Muscle of leg (tissue), 11 donors: Measurements from ENCODE around the gene PARD6G. TPM values are rescaled to one million over a fixed set of nuclear protein-coding genes. Genes with fewer than 3 reads are reported as not detected.

Experiments used
- DNase-seq: peaks from one replicate; pipeline ENCODE4 v3.0.0; 2013
- H3K27ac ChIP-seq: one replicate; pipeline ENCODE4 v1.5.1; 2013; ENCODE audit warnings: mild to moderate bottlenecking, low read length, control low read depth
- H3K27me3 ChIP-seq: one replicate; pipeline ENCODE4 v1.6.1; 2013; ENCODE audit warnings: low read length; ENCODE audit not compliant: control insufficient read depth, insufficient read depth
- H3K36me3 ChIP-seq: one replicate; pipeline ENCODE4 v1.6.1; 2013; ENCODE audit warnings: low read length; ENCODE audit not compliant: control insufficient read depth, insufficient read depth
- H3K4me1 ChIP-seq: one replicate; pipeline ENCODE4 v1.6.1; 2013; ENCODE audit warnings: low read length; ENCODE audit not compliant: control insufficient read depth, insufficient read depth
- H3K4me3 ChIP-seq: one replicate; pipeline ENCODE4 v1.5.1; 2013; ENCODE audit warnings: low read length, control low read depth
- H3K9me3 ChIP-seq: replicated peaks from 2 replicates; pipeline ENCODE4 v1.6.1; 2013; ENCODE audit warnings: low read depth, low read length; ENCODE audit not compliant: control insufficient read depth
- whole genome bisulfite sequencing: methylation state at CpG from one replicate; pipeline ENCODE4 v1.1.5; 2013; ENCODE audit warnings: missing lambda C conversion rate; ENCODE audit not compliant: insufficient coverage; 5-methylcytosine and 5-hydroxymethylcytosine counted together
- polyA plus RNA-seq, 8 donors: library from polyadenylated mRNA; unstranded; fragments of 120-200 nt; gene quantifications; one replicate each; pipeline versions ENCODE4 v1.2.1 to v1.2.3, GENCODE V29; 2013; ENCODE audit warnings: inconsistent platforms in 1 of 8, low replicate concordance in 1 of 8; ENCODE audit not compliant: insufficient read length in 8 of 8, insufficient read depth in 1 of 8
- total RNA-seq: library from RNA; stranded (reverse); fragments of 120-200 nt; gene quantifications from one replicate; pipeline ENCODE4 v1.2.4, GENCODE V29; 2013

The PARD6G gene
- total and polyA plus RNA-seq, 9 donors: 2.9 to 9.6 (median 6.9) TPM

- Histone ChIP-seq H3K9me3 (no peaks in the 10 kb centered on the region), H3K27ac (no peak overlapping the region), H3K27me3 (no peaks in the 10 kb centered on the region), H3K36me3 (no peaks in the 10 kb centered on the region), H3K4me3 (no peak overlapping the region), H3K4me1 (peaks cover 25% of the 10 kb centered on the region)
- DNase-seq: no peak
- WGBS: 51% methylated on average over 11 of the region's 17 CpGs
Observed at GRCh38 chr18:80200171-80200931, 47.0 kb downstream of the PARD6G start.

GRCh38 chr18:80198994-80199748 lies 48.1 kb downstream of the PARD6G start:
- Histone ChIP-seq H3K36me3 (no peaks in the 10 kb centered on the region), H3K4me1 (peaks cover 25% of the 10 kb centered on the region), H3K9me3 (no peaks in the 10 kb centered on the region), H3K27me3 (no peaks in the 10 kb centered on the region), H3K4me3 (no peak overlapping the region), H3K27ac (no peak overlapping the region)
- DNase-seq: no peak
- 100% methylated on average over 5 of the region's 15 CpGs for WGBS

DNA sequence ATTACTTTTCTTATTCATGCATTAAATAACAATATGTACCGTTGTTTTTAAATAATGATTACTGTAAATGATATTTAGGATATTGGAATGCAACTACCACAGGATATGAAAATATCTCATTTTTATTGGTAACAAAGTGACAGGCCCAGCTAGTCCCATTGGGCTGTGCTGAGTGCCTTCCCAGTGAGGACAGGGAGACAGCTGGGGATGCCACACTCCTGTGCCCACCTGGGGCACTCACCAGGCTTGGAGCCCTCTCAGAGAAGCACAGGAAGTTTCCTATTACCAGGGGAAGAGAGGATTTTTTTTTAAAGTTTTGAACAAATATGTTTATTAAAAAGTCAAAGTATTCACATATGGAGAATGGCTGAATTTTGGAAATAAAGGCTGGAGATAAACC lies 48.9 kb downstream of the PARD6G start:
- DNase-seq: no peak
- Histone ChIP-seq H3K36me3 (no peaks in the 10 kb centered on the region), H3K4me1 (peaks cover 25% of the 10 kb centered on the region), H3K9me3 (no peaks in the 10 kb centered on the region), H3K27ac (no peak overlapping the region), H3K4me3 (no peak overlapping the region), H3K27me3 (no peaks in the 10 kb centered on the region)
- WGBS: no CpG with 5 or more reads among the region's 1 CpG

DNA sequence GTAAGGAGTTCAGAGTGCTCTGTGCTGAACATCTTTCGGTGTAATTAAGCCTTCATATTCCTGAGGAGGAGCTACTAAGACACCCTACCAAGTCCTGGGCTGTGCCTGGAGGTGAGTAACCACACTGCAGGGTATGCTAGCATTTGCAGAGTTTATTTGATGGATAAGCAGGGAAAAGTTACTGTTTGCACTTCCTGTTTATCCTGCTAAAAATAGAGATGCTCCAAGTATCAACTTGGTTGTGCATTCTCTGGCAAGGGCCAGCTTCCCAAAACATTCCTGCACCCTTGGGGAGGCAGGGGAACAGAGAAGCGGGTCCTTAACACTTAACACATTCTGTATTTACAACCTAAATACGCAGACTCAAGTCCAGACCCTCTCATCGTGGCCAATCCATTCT lies 49.8 kb downstream of the PARD6G start:
- H3K4me3 ChIP-seq: no peak overlapping the region
- H3K27me3 ChIP-seq: no peaks in the 10 kb centered on the region
- H3K27ac ChIP-seq: peak overlapping the region; percentile 42
- DNase-seq: no peak
- H3K36me3 ChIP-seq: no peaks in the 10 kb centered on the region
- no peaks in the 10 kb centered on the region for H3K9me3 ChIP-seq
- H3K4me1 ChIP-seq: peaks cover 25% of the 10 kb centered on the region
- WGBS: 63% methylated on average over 4 of the region's 4 CpGs

GRCh38 chr18:80196528-80197320 lies 50.6 kb downstream of the PARD6G start:
- Histone ChIP-seq H3K9me3 (no peaks in the 10 kb centered on the region), H3K27me3 (no peaks in the 10 kb centered on the region), H3K27ac (peak overlapping the region; percentile 42), H3K4me3 (no peak overlapping the region), H3K36me3 (no peaks in the 10 kb centered on the region), H3K4me1 (peaks cover 23% of the 10 kb centered on the region)
- WGBS: 14% methylated on average over 1 of the region's 13 CpGs
- peak; percentile 27 for DNase-seq

DNA sequence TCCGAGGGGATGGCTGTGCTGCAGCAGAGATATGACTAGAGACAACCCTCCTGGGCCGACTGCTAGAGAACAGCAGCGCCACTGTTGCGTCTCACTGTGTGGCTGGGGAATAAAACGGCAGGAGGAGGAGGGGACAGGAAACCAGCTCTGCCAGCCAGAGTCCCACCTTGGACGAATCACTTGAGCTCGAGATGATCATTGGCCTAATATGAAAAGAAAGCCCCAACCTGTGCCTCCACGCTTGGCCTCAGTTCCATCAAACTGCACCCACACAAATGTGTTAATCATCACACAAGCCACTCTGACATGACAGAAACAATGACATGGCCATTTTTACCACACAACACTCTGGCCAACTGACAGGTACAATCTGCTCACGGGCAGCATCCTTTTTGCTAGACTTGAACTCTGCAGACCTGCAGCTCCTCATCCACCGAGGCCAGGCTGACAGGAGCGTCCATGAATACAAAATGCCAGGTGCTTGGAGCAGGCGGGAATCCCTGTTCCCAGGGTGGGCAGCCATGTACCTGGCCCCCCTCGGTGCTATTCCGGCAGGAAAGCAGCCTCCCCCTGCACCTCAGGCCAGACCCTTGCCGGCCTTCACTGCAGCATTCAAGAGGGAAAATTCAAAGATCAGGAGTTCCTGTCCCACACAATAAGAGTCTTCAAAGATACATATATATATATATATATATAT lies 52.3 kb downstream of the PARD6G start:
- DNase-seq: no peak
- Histone ChIP-seq H3K4me3 (no peak overlapping the region), H3K27me3 (no peaks in the 10 kb centered on the region), H3K27ac (no peak overlapping the region), H3K9me3 (no peaks in the 10 kb centered on the region), H3K36me3 (no peaks in the 10 kb centered on the region), H3K4me1 (peaks cover 7% of the 10 kb centered on the region)
- 69% methylated on average over 12 of the region's 15 CpGs for WGBS

GRCh38 chr18:80193701-80194100 lies 53.6 kb downstream of the PARD6G start:
- Histone ChIP-seq H3K4me1 (peaks cover 6% of the 10 kb centered on the region), H3K36me3 (no peaks in the 10 kb centered on the region), H3K9me3 (no peaks in the 10 kb centered on the region), H3K4me3 (no peak overlapping the region), H3K27ac (no peak overlapping the region), H3K27me3 (no peaks in the 10 kb centered on the region)
- no peak for DNase-seq
- 78% methylated on average over 1 of the region's 5 CpGs for WGBS

GRCh38 chr18:80192653-80193385 lies 54.5 kb downstream of the PARD6G start:
- H3K4me3 ChIP-seq: no peak overlapping the region
- DNase-seq: no peak
- H3K36me3 ChIP-seq: no peaks in the 10 kb centered on the region
- H3K4me1 ChIP-seq: peaks cover 6% of the 10 kb centered on the region
- no peaks in the 10 kb centered on the region for H3K27me3 ChIP-seq
- WGBS: 80% methylated on average over 2 of the region's 11 CpGs
- H3K27ac ChIP-seq: no peak overlapping the region
- no peaks in the 10 kb centered on the region for H3K9me3 ChIP-seq

GRCh38 chr18:80191907-80192652 lies 55.2 kb downstream of the PARD6G start:
- no peak overlapping the region for H3K4me3 ChIP-seq
- no peak overlapping the region for H3K27ac ChIP-seq
- no peaks in the 10 kb centered on the region for H3K36me3 ChIP-seq
- no peaks in the 10 kb centered on the region for H3K27me3 ChIP-seq
- 88% methylated on average over 9 of the region's 19 CpGs for WGBS
- no peak for DNase-seq
- no peaks in the 10 kb centered on the region for H3K9me3 ChIP-seq
- H3K4me1 ChIP-seq: no peaks in the 10 kb centered on the region
